Mesendoderm (in vitro differentiated cells): ENCODE results near the gene ATAD2B.

Experiments used
- DNase-seq: peaks from one replicate; pipeline ENCODE4 v3.0.0; 2013
- H2AK5ac ChIP-seq: 2 replicates; pipeline ENCODE4 v1.6.1; 2013; ENCODE audit warnings: low read length, inconsistent platforms
- H2BK120ac ChIP-seq: 2 replicates; pipeline ENCODE4 v1.6.1; 2013; ENCODE audit warnings: low read depth, mild to moderate bottlenecking, low read length, moderate library complexity, mixed read lengths
- H2BK15ac ChIP-seq: replicated peaks from 2 replicates; pipeline ENCODE4 v1.6.1; 2013; ENCODE audit warnings: low read depth, mild to moderate bottlenecking, moderate library complexity
- H2BK5ac ChIP-seq: 2 replicates; pipeline ENCODE4 v1.6.1; 2013; ENCODE audit warnings: low read length, inconsistent platforms
- H3K18ac ChIP-seq: 2 replicates; pipeline ENCODE4 v1.6.1; 2013; ENCODE audit warnings: mild to moderate bottlenecking, low read length, mixed read lengths
- H3K23ac ChIP-seq: one replicate; pipeline ENCODE4 v1.6.1; 2013; ENCODE audit warnings: low read length
- H3K27ac ChIP-seq: 2 replicates; pipeline ENCODE4 v1.5.1; 2013; ENCODE audit warnings: low read depth, mild to moderate bottlenecking, inconsistent platforms, low read length, moderate library complexity
- H3K27me3 ChIP-seq: 2 replicates; pipeline ENCODE4 v1.6.1; 2013; ENCODE audit warnings: low read length, control low read depth, mild to moderate bottlenecking, inconsistent platforms; ENCODE audit not compliant: insufficient read depth, poor library complexity
- H3K36me3 ChIP-seq: 2 replicates; pipeline ENCODE4 v1.6.1; 2013; ENCODE audit warnings: low read length, inconsistent platforms; ENCODE audit not compliant: control insufficient read depth, insufficient read depth
- H3K4ac ChIP-seq: one replicate; pipeline ENCODE4 v1.6.1; 2013; ENCODE audit warnings: low read depth, mild to moderate bottlenecking, low read length, moderate library complexity
- H3K4me1 ChIP-seq: 2 replicates; pipeline ENCODE4 v1.6.1; 2013; ENCODE audit warnings: low read depth, low read length, inconsistent platforms; ENCODE audit not compliant: control insufficient read depth
- H3K4me2 ChIP-seq: 2 replicates; pipeline ENCODE4 v1.6.1; 2013; ENCODE audit warnings: low read length
- H3K4me3 ChIP-seq: 2 replicates; pipeline ENCODE4 v1.5.1; 2013; ENCODE audit warnings: mild to moderate bottlenecking, low read length
- H3K56ac ChIP-seq: one replicate; pipeline ENCODE4 v1.6.1; 2013; ENCODE audit warnings: low read length
- H3K79me1 ChIP-seq: 2 replicates; pipeline ENCODE4 v1.6.1; 2013; ENCODE audit warnings: low read length, inconsistent platforms
- H3K79me2 ChIP-seq: 2 replicates; pipeline ENCODE4 v1.6.1; 2013; ENCODE audit warnings: mild to moderate bottlenecking, low read length; ENCODE audit not compliant: control insufficient read depth, insufficient read depth
- H3K9ac ChIP-seq: 2 replicates; pipeline ENCODE4 v1.6.1; 2013; ENCODE audit warnings: low read length, inconsistent platforms
- H4K5ac ChIP-seq: one replicate; pipeline ENCODE4 v1.6.1; 2013; ENCODE audit warnings: low read length
- H4K8ac ChIP-seq: one replicate; pipeline ENCODE4 v1.6.1; 2013; ENCODE audit warnings: low read depth, mild to moderate bottlenecking, control low read depth, low read length, moderate library complexity
- WGBS: extraction: QIAGEN DNeasy Blood & Tissue Kit; methylation state at CpG from one replicate; pipeline ENCODE4 v1.1.7; 2013; ENCODE audit warnings: low lambda C conversion rate, missing lambda C conversion rate; ENCODE audit not compliant: insufficient coverage; ENCODE audit errors: extremely low coverage; 5-methylcytosine and 5-hydroxymethylcytosine counted together

Gene ATAD2B

GRCh38 chr2:23904692-23905091 lies 22.2 kb downstream of the ATAD2B start:
- H4K8ac ChIP-seq = no peak overlapping the region
- no peak overlapping the region for H3K18ac ChIP-seq
- no peak overlapping the region for H2AK5ac ChIP-seq
- no peaks in the 10 kb centered on the region for H3K36me3 ChIP-seq
- H2BK120ac ChIP-seq = no peak overlapping the region
- no peak for DNase-seq
- no peaks in the 10 kb centered on the region for H3K4me1 ChIP-seq
- H3K79me1 ChIP-seq = peaks cover 1% of the 10 kb centered on the region
- no peak overlapping the region for H3K9ac ChIP-seq
- H3K4ac ChIP-seq = no peak overlapping the region
- H3K23ac ChIP-seq = no peak overlapping the region
- no peak overlapping the region for H2BK5ac ChIP-seq
- no peak overlapping the region for H3K4me3 ChIP-seq
- peaks cover 2% of the 10 kb centered on the region for H3K79me2 ChIP-seq
- WGBS = no CpG with 5 or more reads among the region's 2 CpGs
- H3K27ac ChIP-seq = no peak overlapping the region
- H4K5ac ChIP-seq = no peak overlapping the region
- no peak overlapping the region for H3K4me2 ChIP-seq
- no peak overlapping the region for H2BK15ac ChIP-seq
- H3K56ac ChIP-seq = no peak overlapping the region
- no peaks in the 10 kb centered on the region for H3K27me3 ChIP-seq

GRCh38 chr2:23904215-23904614 lies 22.7 kb downstream of the ATAD2B start:
- no peak for DNase-seq

GRCh38 chr2:23903034-23903433 lies 23.9 kb downstream of the ATAD2B start:
- peaks cover 1% of the 10 kb centered on the region for H3K79me1 ChIP-seq
- WGBS = no CpG with 5 or more reads among the region's 2 CpGs
- no peak overlapping the region for H2BK15ac ChIP-seq
- no peak overlapping the region for H2BK5ac ChIP-seq
- H3K23ac ChIP-seq = no peak overlapping the region
- no peak overlapping the region for H3K4me2 ChIP-seq
- no peak for DNase-seq
- no peak overlapping the region for H3K9ac ChIP-seq
- no peak overlapping the region for H4K8ac ChIP-seq
- H3K4me1 ChIP-seq = no peaks in the 10 kb centered on the region
- no peak overlapping the region for H4K5ac ChIP-seq
- no peak overlapping the region for H3K4ac ChIP-seq
- H3K27ac ChIP-seq = no peak overlapping the region
- no peak overlapping the region for H3K18ac ChIP-seq
- no peak overlapping the region for H2BK120ac ChIP-seq
- peaks cover 4% of the 10 kb centered on the region for H3K79me2 ChIP-seq
- H3K36me3 ChIP-seq = no peaks in the 10 kb centered on the region
- no peak overlapping the region for H3K4me3 ChIP-seq
- no peak overlapping the region for H2AK5ac ChIP-seq
- no peak overlapping the region for H3K56ac ChIP-seq
- no peaks in the 10 kb centered on the region for H3K27me3 ChIP-seq

More at GRCh38 chr2:23904215-23904614, 22.7 kb downstream of the ATAD2B start:
- no peak overlapping the region for H3K56ac ChIP-seq
- no peak overlapping the region for H4K8ac ChIP-seq
- no peak overlapping the region for H3K4me2 ChIP-seq
- no peak overlapping the region for H2BK15ac ChIP-seq
- no peaks in the 10 kb centered on the region for H3K4me1 ChIP-seq
- WGBS = no CpG with 5 or more reads among the region's 1 CpG
- no peak overlapping the region for H3K4me3 ChIP-seq
- no peak overlapping the region for H3K9ac ChIP-seq
- no peak overlapping the region for H3K27ac ChIP-seq
- no peak overlapping the region for H2BK5ac ChIP-seq
- no peak overlapping the region for H4K5ac ChIP-seq
- H3K4ac ChIP-seq = no peak overlapping the region
- H3K23ac ChIP-seq = no peak overlapping the region
- H3K36me3 ChIP-seq = no peaks in the 10 kb centered on the region
- H3K18ac ChIP-seq = no peak overlapping the region
- H3K79me2 ChIP-seq = peaks cover 2% of the 10 kb centered on the region
- no peaks in the 10 kb centered on the region for H3K27me3 ChIP-seq
- H2BK120ac ChIP-seq = no peak overlapping the region
- no peak overlapping the region for H2AK5ac ChIP-seq
- H3K79me1 ChIP-seq = no peaks in the 10 kb centered on the region

DNA sequence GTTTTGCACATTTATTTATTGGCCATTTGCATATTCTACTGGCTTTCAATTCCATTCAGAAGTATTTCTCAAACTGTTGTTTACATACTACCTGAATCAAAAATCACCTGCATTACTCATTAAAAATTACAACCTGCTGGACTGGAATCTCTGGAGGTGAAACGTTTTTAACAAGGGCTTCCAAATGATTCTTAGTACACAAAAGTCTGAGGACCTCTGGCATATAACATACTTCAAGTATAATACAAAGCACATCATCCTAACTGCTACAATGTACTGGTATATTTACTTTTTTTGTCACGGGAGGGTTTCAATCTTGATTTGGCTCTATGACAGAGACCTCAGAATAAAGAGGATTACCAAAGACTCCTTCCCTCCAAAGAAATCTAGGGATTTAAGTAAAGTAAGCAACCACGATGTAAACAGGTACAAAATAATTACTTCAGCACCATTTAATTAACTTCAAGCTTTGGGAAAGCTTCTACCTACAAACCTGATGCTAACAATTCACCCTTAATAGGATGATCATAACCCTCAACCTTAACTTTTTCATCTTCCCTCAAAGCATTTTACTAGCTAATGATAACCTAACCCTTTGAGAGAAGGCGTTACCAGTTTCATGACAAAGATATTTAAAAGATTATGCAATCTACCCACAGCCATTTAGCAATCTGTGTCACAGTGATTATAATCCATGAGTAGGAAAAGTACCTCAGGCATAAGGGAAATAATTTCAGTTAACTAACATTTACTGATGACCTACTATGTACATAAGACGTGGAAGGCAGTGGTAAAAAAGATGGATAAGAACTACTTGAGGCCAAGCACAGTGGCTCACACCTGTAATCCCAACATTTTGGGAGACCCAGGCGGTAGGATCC lies 24.7 kb downstream of the ATAD2B start:
- DNase-seq = no peak

DNA sequence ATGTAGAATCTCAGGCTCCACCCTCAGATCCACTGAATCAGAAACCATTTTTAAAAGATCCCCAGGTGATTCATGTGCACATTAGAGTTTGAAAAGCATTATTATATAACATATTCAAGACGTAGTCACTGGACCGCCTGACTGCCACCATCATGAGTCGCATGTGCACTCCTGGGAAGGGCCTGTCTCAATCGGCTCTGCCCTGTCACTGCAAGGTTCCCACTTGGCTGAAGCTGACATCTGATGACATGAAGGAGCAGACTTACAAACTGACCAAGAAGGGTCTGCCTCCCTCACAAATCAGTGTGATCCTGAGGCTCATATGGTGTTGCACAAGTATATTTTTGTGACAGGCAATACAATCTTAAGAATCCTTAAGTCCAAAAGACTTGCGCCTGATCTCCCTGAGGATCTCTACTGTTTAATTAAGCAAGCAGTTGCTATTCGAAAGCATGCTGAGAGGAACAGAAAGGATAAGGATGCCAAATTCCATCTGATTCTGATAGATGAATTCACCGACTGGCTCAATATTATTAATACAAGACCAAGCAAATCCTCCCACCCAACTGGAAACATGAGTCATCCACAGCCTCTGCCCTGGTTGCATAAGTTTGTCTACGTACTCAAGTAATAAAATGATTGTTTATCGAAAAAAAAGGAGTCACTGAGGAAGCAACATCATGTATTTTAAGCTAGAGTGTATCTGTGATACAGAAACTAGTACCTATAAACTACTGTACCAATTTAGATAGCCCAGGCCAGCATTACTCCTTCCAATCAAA lies 26.2 kb downstream of the ATAD2B start:
- Histone ChIP-seq H3K27ac (no peak overlapping the region), H3K56ac (no peak overlapping the region), H2BK15ac (no peak overlapping the region), H3K4me1 (no peaks in the 10 kb centered on the region), H3K4me2 (no peak overlapping the region), H3K79me1 (peaks cover 3% of the 10 kb centered on the region), H2BK120ac (no peak overlapping the region), H4K8ac (no peak overlapping the region), H3K4ac (no peak overlapping the region), H2BK5ac (no peak overlapping the region), H3K23ac (no peak overlapping the region), H3K18ac (no peak overlapping the region), H3K9ac (no peak overlapping the region), H2AK5ac (no peak overlapping the region), H3K4me3 (no peak overlapping the region), H3K27me3 (no peaks in the 10 kb centered on the region), H3K79me2 (peaks cover 5% of the 10 kb centered on the region), H3K36me3 (no peaks in the 10 kb centered on the region), H4K5ac (no peak overlapping the region)
- no peak for DNase-seq
- WGBS = no CpG with 5 or more reads among the region's 9 CpGs

More for the DNA sequence above, 24.7 kb downstream of the ATAD2B start:
- Histone ChIP-seq H3K79me1 (peaks cover 3% of the 10 kb centered on the region), H3K4me1 (no peaks in the 10 kb centered on the region), H3K4me3 (no peak overlapping the region), H3K18ac (no peak overlapping the region), H4K5ac (no peak overlapping the region), H3K9ac (no peak overlapping the region), H3K27me3 (no peaks in the 10 kb centered on the region), H3K79me2 (peaks cover 5% of the 10 kb centered on the region), H2BK15ac (no peak overlapping the region), H2BK120ac (no peak overlapping the region), H3K4me2 (no peak overlapping the region), H2AK5ac (no peak overlapping the region), H3K56ac (no peak overlapping the region), H3K27ac (no peak overlapping the region), H4K8ac (no peak overlapping the region), H2BK5ac (no peak overlapping the region), H3K23ac (no peak overlapping the region), H3K4ac (no peak overlapping the region), H3K36me3 (no peaks in the 10 kb centered on the region)
- no CpG with 5 or more reads among the region's 6 CpGs for WGBS
